ENCODE measurements around the gene PTBP1. TPM values are rescaled to one million over a fixed set of nuclear protein-coding genes. Genes with fewer than 3 reads are reported as not detected.
"Not testable (repeated sequence)": the region's sequence is repeated elsewhere in the genome, so short reads cannot be mapped to it uniquely, and the experiment has no call there.

The PTBP1 gene
- total RNA-seq, 1 donor from 2014 or later = 386 TPM

- no peak overlapping the region for H3K4me3 Mint-ChIP-seq (ENCODE audit: unreplicated experiment)
- FAIRE-seq = no peak
- no peaks in the 10 kb centered on the region for H3K36me3 ChIP-seq (ENCODE audit: insufficient read depth, low read length)
- no peak overlapping the region for H3K27ac ChIP-seq (ENCODE audit: low read depth, low read length)
- no peak overlapping the region for H3K4me2 ChIP-seq (ENCODE audit: low read length)
- no peaks in the 10 kb centered on the region for H3K27me3 Mint-ChIP-seq (ENCODE audit: low read depth, unreplicated experiment)
- no peak overlapping the region for H3K4me3 ChIP-seq (ENCODE audit: insufficient read depth, low read depth, low read length)
- H3K27me3 ChIP-seq (ENCODE audit: insufficient read depth, low read length) = no peaks in the 10 kb centered on the region
- peaks cover 5% of the 10 kb centered on the region for H3K36me3 Mint-ChIP-seq (ENCODE audit: low read depth, unreplicated experiment)
- H3K79me2 ChIP-seq (ENCODE audit: insufficient read depth, low read length) = no peaks in the 10 kb centered on the region
- no peak for TF ChIP-seq CTCF (IDR thresholded peaks at IDR 0.05; ENCODE audit: insufficient read depth, low read depth, low read length)
- no peak for TF ChIP-seq EZH2 (IDR thresholded peaks at IDR 0.05; ENCODE audit: insufficient read depth, low read length)
- peaks cover 20% of the 10 kb centered on the region for H4K20me1 ChIP-seq (ENCODE audit: insufficient read depth, low read length)
- H3K9me3 ChIP-seq (ENCODE audit: insufficient read depth, low read depth, low read length) = no peaks in the 10 kb centered on the region
- no peak overlapping the region for H3K9ac ChIP-seq (ENCODE audit: low read length)
- no peaks in the 10 kb centered on the region for H3K4me1 Mint-ChIP-seq (ENCODE audit: low read depth, unreplicated experiment)
- H3K4me1 ChIP-seq (ENCODE audit: insufficient read depth, low read length) = no peaks in the 10 kb centered on the region
- no peaks in the 10 kb centered on the region for H3K9me3 Mint-ChIP-seq (ENCODE audit: unreplicated experiment)
- no peak overlapping the region for H2AFZ ChIP-seq (ENCODE audit: low read depth, low read length)
- H3K27ac Mint-ChIP-seq (ENCODE audit: unreplicated experiment) = no peak overlapping the region
- no peak for DNase-seq (ENCODE audit: low read depth)
Observed at GRCh38 chr19:816500-816857, 19.2 kb downstream of the PTBP1 start.

- not testable (repeated sequence) for DNase-seq (ENCODE audit: low read depth); H3K27ac ChIP-seq (ENCODE audit: low read depth, low read length); H3K36me3 Mint-ChIP-seq (ENCODE audit: low read depth, unreplicated experiment); H3K9me3 ChIP-seq (ENCODE audit: insufficient read depth, low read depth, low read length); FAIRE-seq; H3K36me3 ChIP-seq (ENCODE audit: insufficient read depth, low read length); H3K9me3 Mint-ChIP-seq (ENCODE audit: unreplicated experiment); H3K4me3 ChIP-seq (ENCODE audit: insufficient read depth, low read depth, low read length); H4K20me1 ChIP-seq (ENCODE audit: insufficient read depth, low read length); H3K4me1 Mint-ChIP-seq (ENCODE audit: low read depth, unreplicated experiment); H3K79me2 ChIP-seq (ENCODE audit: insufficient read depth, low read length); H3K27me3 ChIP-seq (ENCODE audit: insufficient read depth, low read length); H3K4me1 ChIP-seq (ENCODE audit: insufficient read depth, low read length); H3K9ac ChIP-seq (ENCODE audit: low read length); H2AFZ ChIP-seq (ENCODE audit: low read depth, low read length); H3K27me3 Mint-ChIP-seq (ENCODE audit: low read depth, unreplicated experiment); H3K27ac Mint-ChIP-seq (ENCODE audit: unreplicated experiment); H3K4me2 ChIP-seq (ENCODE audit: low read length)
- H3K4me3 Mint-ChIP-seq (ENCODE audit: unreplicated experiment) = peak overlapping the region; percentile 77
Observed at GRCh38 chr19:820212-820611, 23.0 kb downstream of the PTBP1 start.

GRCh38 chr19:821231-821824, 24.1 kb downstream of the PTBP1 start:
- Mint-ChIP-seq H3K9me3 (ENCODE audit: unreplicated experiment) (no peaks in the 10 kb centered on the region), H3K4me1 (ENCODE audit: low read depth, unreplicated experiment) (no peaks in the 10 kb centered on the region), H3K36me3 (ENCODE audit: low read depth, unreplicated experiment) (no peaks in the 10 kb centered on the region), H3K27ac (ENCODE audit: unreplicated experiment) (no peak overlapping the region), H3K4me3 (ENCODE audit: unreplicated experiment) (peak overlapping the region; percentile 76), H3K27me3 (ENCODE audit: low read depth, unreplicated experiment) (no peaks in the 10 kb centered on the region)
- no peaks in the 10 kb centered on the region for H3K4me1 ChIP-seq (ENCODE audit: insufficient read depth, low read length)
- FAIRE-seq = no peak
- TF ChIP-seq CTCF (IDR thresholded peaks at IDR 0.05; ENCODE audit: insufficient read depth, low read depth, low read length) = no peak
- TF ChIP-seq EZH2 (IDR thresholded peaks at IDR 0.05; ENCODE audit: insufficient read depth, low read length) = peak; percentile 69
- peaks cover 2% of the 10 kb centered on the region for H3K27me3 ChIP-seq (ENCODE audit: insufficient read depth, low read length)
- no peak overlapping the region for H3K4me3 ChIP-seq (ENCODE audit: insufficient read depth, low read depth, low read length)
- H4K20me1 ChIP-seq (ENCODE audit: insufficient read depth, low read length) = peaks cover 2% of the 10 kb centered on the region
- no peak overlapping the region for H3K27ac ChIP-seq (ENCODE audit: low read depth, low read length)
- no peaks in the 10 kb centered on the region for H3K79me2 ChIP-seq (ENCODE audit: insufficient read depth, low read length)
- no peak overlapping the region for H2AFZ ChIP-seq (ENCODE audit: low read depth, low read length)
- no peaks in the 10 kb centered on the region for H3K36me3 ChIP-seq (ENCODE audit: insufficient read depth, low read length)
- no peaks in the 10 kb centered on the region for H3K9me3 ChIP-seq (ENCODE audit: insufficient read depth, low read depth, low read length)
- H3K4me2 ChIP-seq (ENCODE audit: low read length) = peak overlapping the region; percentile 77
- no peak overlapping the region for H3K9ac ChIP-seq (ENCODE audit: low read length)
- no peak for DNase-seq (ENCODE audit: low read depth)

Data from astrocyte (in vitro differentiated cells and primary cell).